ENCODE data around the gene AOC2. TPM values are rescaled to one million over a fixed set of nuclear protein-coding genes. Genes with fewer than 3 reads are reported as not detected.
A peak's percentile ranks its signal among the peaks of the same experiment; 100 is the strongest.

AOC2 gene
- total and polyA plus RNA-seq, 2 donors (not counting 1 experiment from before 2014, with no cell fraction given): 0.12 to 0.33 TPM

DNA sequence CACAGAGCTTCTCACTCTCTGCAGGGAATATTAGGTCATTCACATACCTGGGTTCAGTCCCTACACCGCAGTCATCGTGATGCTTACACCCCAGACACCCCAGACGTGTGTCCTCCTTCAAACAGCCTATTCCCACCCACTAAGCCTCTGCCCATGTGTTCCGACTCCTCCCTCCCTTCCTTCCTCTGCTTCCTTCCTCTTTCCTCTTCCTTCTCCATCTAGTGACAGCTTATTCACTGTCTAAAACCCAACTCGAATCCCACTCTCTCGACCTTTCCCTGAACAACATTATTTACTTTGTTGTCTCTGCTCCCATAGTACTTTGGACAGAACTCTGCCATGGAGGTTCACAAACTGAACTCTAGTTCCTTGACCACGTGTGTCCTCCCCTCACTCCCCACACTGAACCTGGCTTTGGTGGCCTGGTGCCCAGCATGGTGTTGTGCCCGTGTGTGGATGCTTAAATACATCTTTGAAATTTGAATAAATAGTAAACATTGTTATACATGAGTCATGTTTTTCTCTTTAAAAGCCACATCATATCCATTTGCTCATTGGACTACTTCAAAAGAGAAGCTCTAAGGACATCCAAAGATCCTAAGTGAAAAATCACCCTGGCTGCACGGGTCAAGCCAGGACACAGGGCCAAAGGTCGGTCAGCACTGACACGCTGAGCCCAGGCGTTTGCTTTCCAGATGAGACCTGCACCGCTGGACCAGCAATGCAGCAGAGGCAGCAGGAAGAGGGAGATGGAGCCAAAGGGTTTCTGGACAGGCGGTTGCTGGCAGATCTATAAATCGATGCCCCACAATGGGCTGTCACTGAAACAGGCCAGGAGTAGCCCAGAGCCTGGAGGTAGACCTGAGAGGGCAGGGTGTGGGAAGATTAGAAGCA, 42.1 kb downstream of the AOC2 start:
- no peak overlapping the region for H2AFZ ChIP-seq (ENCODE audit: low read length)
- H3K36me3 ChIP-seq (ENCODE audit: control insufficient read depth, insufficient read depth, low read length): no peaks in the 10 kb centered on the region
- no peak overlapping the region for H3K9ac ChIP-seq (ENCODE audit: insufficient read depth, low read length)
- H3K4me3 ChIP-seq (replicated peaks in 1 of 4; ENCODE audit: control extremely low read depth in 1 of 4, insufficient read depth in 1 of 4, low read depth in 3 of 4, low read length in 4 of 4): no peak overlapping the region
- H3K4me1 ChIP-seq (ENCODE audit: control insufficient read depth, extremely low read depth, insufficient read depth, low read length): no peaks in the 10 kb centered on the region
- H3K9me3 ChIP-seq (ENCODE audit: control insufficient read depth, insufficient read depth, low read depth, low read length): no peaks in the 10 kb centered on the region
- no peaks in the 10 kb centered on the region for H3K79me2 ChIP-seq (ENCODE audit: control insufficient read depth, insufficient read depth, low read length)
- no peak overlapping the region for H3K4me2 ChIP-seq (ENCODE audit: extremely low read depth, insufficient read depth, low read length)
- no peak for DNase-seq (ENCODE audit: low read depth in 2 of 2)
- H3K27ac ChIP-seq (ENCODE audit: insufficient read depth, low read length): no peak overlapping the region
- TF ChIP-seq, protein P1, sequence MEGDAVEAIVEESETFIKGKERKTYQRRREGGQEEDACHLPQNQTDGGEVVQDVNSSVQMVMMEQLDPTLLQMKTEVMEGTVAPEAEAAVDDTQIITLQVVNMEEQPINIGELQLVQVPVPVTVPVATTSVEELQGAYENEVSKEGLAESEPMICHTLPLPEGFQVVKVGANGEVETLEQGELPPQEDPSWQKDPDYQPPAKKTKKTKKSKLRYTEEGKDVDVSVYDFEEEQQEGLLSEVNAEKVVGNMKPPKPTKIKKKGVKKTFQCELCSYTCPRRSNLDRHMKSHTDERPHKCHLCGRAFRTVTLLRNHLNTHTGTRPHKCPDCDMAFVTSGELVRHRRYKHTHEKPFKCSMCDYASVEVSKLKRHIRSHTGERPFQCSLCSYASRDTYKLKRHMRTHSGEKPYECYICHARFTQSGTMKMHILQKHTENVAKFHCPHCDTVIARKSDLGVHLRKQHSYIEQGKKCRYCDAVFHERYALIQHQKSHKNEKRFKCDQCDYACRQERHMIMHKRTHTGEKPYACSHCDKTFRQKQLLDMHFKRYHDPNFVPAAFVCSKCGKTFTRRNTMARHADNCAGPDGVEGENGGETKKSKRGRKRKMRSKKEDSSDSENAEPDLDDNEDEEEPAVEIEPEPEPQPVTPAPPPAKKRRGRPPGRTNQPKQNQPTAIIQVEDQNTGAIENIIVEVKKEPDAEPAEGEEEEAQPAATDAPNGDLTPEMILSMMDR (conservative IDR thresholded peaks at IDR 0.05 in 1 of 2, IDR thresholded peaks at IDR 0.05 in 1 of 2; ENCODE audit: low read depth in 1 of 2, low read length in 2 of 2): no peak
- TF ChIP-seq EZH2 (IDR thresholded peaks at IDR 0.05; ENCODE audit: low read length, missing control alignments): no peak
- H3K27me3 ChIP-seq (ENCODE audit: control insufficient read depth, insufficient read depth, low read length): peaks cover 6% of the 10 kb centered on the region
- no peaks in the 10 kb centered on the region for H4K20me1 ChIP-seq (ENCODE audit: control insufficient read depth, extremely low read depth, insufficient read depth, low read length)

DNA sequence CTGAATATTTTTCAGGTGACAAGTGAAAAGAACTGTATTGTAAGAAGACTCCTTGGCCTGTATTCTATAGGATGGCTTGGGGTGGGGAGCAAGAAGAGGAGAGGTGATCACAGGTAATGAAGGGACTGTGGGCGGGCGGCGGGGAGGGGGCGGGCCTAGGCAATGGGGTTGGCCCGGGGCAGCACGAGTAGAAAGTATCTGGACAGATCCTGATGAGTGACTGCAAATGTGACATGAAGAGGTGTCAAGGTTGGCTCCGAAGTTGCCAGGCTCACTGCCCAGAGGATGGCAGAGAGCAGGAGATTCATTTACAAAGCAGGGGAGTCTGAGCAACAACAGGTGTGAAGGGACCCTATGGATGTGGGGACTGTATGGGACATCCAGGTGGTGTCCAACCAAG, 45.4 kb downstream of the AOC2 start:
- no peaks in the 10 kb centered on the region for H3K36me3 ChIP-seq (ENCODE audit: control insufficient read depth, insufficient read depth, low read length)
- peaks cover 5% of the 10 kb centered on the region for H3K27me3 ChIP-seq (ENCODE audit: control insufficient read depth, insufficient read depth, low read length)
- DNase-seq (ENCODE audit: low read depth in 2 of 2): no peak
- H3K4me2 ChIP-seq (ENCODE audit: extremely low read depth, insufficient read depth, low read length): no peak overlapping the region
- no peak overlapping the region for H3K27ac ChIP-seq (ENCODE audit: insufficient read depth, low read length)
- H3K4me1 ChIP-seq (ENCODE audit: control insufficient read depth, extremely low read depth, insufficient read depth, low read length): no peaks in the 10 kb centered on the region
- H4K20me1 ChIP-seq (ENCODE audit: control insufficient read depth, extremely low read depth, insufficient read depth, low read length): no peaks in the 10 kb centered on the region
- no peak overlapping the region for H2AFZ ChIP-seq (ENCODE audit: low read length)
- no peaks in the 10 kb centered on the region for H3K9me3 ChIP-seq (ENCODE audit: control insufficient read depth, insufficient read depth, low read depth, low read length)
- no peak overlapping the region for H3K9ac ChIP-seq (ENCODE audit: insufficient read depth, low read length)
- no peaks in the 10 kb centered on the region for H3K79me2 ChIP-seq (ENCODE audit: control insufficient read depth, insufficient read depth, low read length)
- no peak for TF ChIP-seq EZH2 (IDR thresholded peaks at IDR 0.05; ENCODE audit: low read length, missing control alignments)
- TF ChIP-seq, protein P1 (conservative IDR thresholded peaks at IDR 0.05 in 1 of 2, IDR thresholded peaks at IDR 0.05 in 1 of 2; ENCODE audit: low read depth in 1 of 2, low read length in 2 of 2): no peak
- no peak overlapping the region for H3K4me3 ChIP-seq (replicated peaks in 1 of 4; ENCODE audit: control extremely low read depth in 1 of 4, insufficient read depth in 1 of 4, low read depth in 3 of 4, low read length in 4 of 4)

DNA sequence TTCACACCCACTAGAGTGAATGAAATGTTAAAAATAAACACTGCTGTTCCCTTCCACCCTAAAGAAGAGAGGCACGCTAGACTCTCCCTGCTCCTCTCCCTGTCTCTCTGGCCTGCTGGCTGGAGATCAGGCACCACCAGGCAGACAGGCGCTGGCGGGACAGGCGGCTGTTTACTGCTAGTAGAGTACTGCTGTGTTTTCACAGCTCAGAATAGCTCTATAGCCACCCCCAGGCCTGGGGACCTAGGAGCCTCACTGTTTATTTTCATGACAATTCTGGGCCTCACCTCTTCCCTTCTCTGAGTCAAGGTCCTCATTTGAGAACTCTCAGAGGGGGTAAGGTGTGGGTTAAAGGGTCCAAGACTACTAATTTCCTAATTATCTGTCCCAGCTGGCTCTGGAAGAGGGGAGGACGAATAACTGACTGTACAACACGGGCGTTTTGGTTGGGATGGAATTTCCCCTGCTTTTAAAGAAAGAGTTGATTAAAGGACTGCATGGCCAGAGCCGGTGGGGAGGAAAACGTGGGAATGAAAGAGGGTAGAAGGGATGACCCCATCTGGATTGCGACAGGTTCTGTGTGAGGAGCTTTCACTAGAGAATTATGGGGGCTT, 47.3 kb downstream of the AOC2 start:
- Histone ChIP-seq H3K9ac (ENCODE audit: insufficient read depth, low read length) (no peak overlapping the region), H4K20me1 (ENCODE audit: control insufficient read depth, extremely low read depth, insufficient read depth, low read length) (no peaks in the 10 kb centered on the region), H3K36me3 (ENCODE audit: control insufficient read depth, insufficient read depth, low read length) (no peaks in the 10 kb centered on the region), H3K4me2 (ENCODE audit: extremely low read depth, insufficient read depth, low read length) (no peak overlapping the region), H3K27me3 (ENCODE audit: control insufficient read depth, insufficient read depth, low read length) (peaks cover 4% of the 10 kb centered on the region), H3K79me2 (ENCODE audit: control insufficient read depth, insufficient read depth, low read length) (no peaks in the 10 kb centered on the region), H3K4me3 (replicated peaks in 1 of 4; ENCODE audit: control extremely low read depth in 1 of 4, insufficient read depth in 1 of 4, low read depth in 3 of 4, low read length in 4 of 4) (no peak overlapping the region), H2AFZ (ENCODE audit: low read length) (no peak overlapping the region), H3K27ac (ENCODE audit: insufficient read depth, low read length) (no peak overlapping the region), H3K9me3 (ENCODE audit: control insufficient read depth, insufficient read depth, low read depth, low read length) (no peaks in the 10 kb centered on the region), H3K4me1 (ENCODE audit: control insufficient read depth, extremely low read depth, insufficient read depth, low read length) (no peaks in the 10 kb centered on the region)
- peak; percentile 32 to 35 for DNase-seq (ENCODE audit: low read depth in 2 of 2)
- TF ChIP-seq EZH2 (IDR thresholded peaks at IDR 0.05; ENCODE audit: low read length, missing control alignments): no peak
- TF ChIP-seq, protein P1 (conservative IDR thresholded peaks at IDR 0.05 in 1 of 2, IDR thresholded peaks at IDR 0.05 in 1 of 2; ENCODE audit: low read depth in 1 of 2, low read length in 2 of 2): no peak

All from fibroblast of lung (primary cell).